ACC112 (cell line): Measurements from ENCODE around the gene CD1B.
"Not testable (repeated sequence)": the region's sequence is repeated elsewhere in the genome, so short reads cannot be mapped to it uniquely, and the experiment has no call there.

ENCODE experiments used
- H2AFZ ChIP-seq: fragments of 200-600 bp; sonication (generic); one replicate; pipeline ENCODE4 v1.6.0; 2017; ENCODE audit warnings: antibody characterized with exemption, low read length; ENCODE audit not compliant: unreplicated experiment
- H3K27ac ChIP-seq: fragments of 200-600 bp; sonication (generic); 2 replicates; pipeline ENCODE4 v1.5.1; 2014; ENCODE audit warnings: low read depth, mild to moderate bottlenecking, antibody characterized with exemption, low read length, moderate library complexity
- H3K27me3 ChIP-seq: fragments of 200-600 bp; sonication (generic); 2 replicates; pipeline ENCODE4 v1.6.1; 2014; ENCODE audit warnings: mild to moderate bottlenecking, antibody characterized with exemption, low read length, moderate library complexity, mixed read lengths; ENCODE audit not compliant: insufficient read depth
- H3K36me3 ChIP-seq: fragments of 200-600 bp; sonication (generic); 2 replicates; pipeline ENCODE4 v1.6.1; 2016; ENCODE audit warnings: mild to moderate bottlenecking, antibody characterized with exemption, low read length, moderate library complexity, mixed read lengths; ENCODE audit not compliant: insufficient read depth
- H3K4me1 ChIP-seq: fragments of 200-600 bp; sonication (generic); one replicate; pipeline ENCODE4 v1.6.1; 2016; ENCODE audit warnings: low read length, mixed read lengths; ENCODE audit not compliant: insufficient read depth, unreplicated experiment, control insufficient read depth
- H3K4me3 ChIP-seq: fragments of 200-600 bp; sonication (generic); 2 replicates; pipeline ENCODE4 v1.5.1; 2014; ENCODE audit warnings: mild to moderate bottlenecking, low read depth, low read length
- H3K79me2 ChIP-seq: fragments of 200-600 bp; sonication (generic); one replicate; pipeline ENCODE4 v1.6.0; 2016; ENCODE audit warnings: low read length; ENCODE audit not compliant: control insufficient read depth, unreplicated experiment, insufficient read depth

Gene CD1B

GRCh38 chr1:158353303-158354075 is 22.2 kb upstream of the CD1B start, which contains the start of gene CD1E:
CD1E (plus strand) TSS chr1:158353894; CDS start chr1:158353989, 95 bp downstream.
- H2AFZ ChIP-seq: no peak within 1 kb of the TSS

GRCh38 chr1:158348946-158349345 is 17.6 kb upstream of the CD1B start:
- not testable (repeated sequence) for H3K27me3 ChIP-seq, H3K79me2 ChIP-seq, H2AFZ ChIP-seq, H3K36me3 ChIP-seq, H3K4me3 ChIP-seq, H3K4me1 ChIP-seq, H3K27ac ChIP-seq

More at GRCh38 chr1:158353303-158354075, 22.2 kb upstream of the CD1B start, which contains the start of gene CD1E:
- no peaks in the 10 kb centered on the region for H3K4me1 ChIP-seq
- H3K79me2 ChIP-seq: no peaks in the 10 kb centered on the region
- H3K27me3 ChIP-seq: no peaks in the 10 kb centered on the region
- H3K27ac ChIP-seq: no peak within 1 kb of the TSS
- no peaks in the 10 kb centered on the region for H3K36me3 ChIP-seq
- H3K4me3 ChIP-seq: no peak within 1 kb of the TSS

GRCh38 chr1:158336413-158336812 is 5.1 kb upstream of the CD1B start:
- H3K79me2 ChIP-seq, H3K4me3 ChIP-seq, H3K36me3 ChIP-seq, H3K27ac ChIP-seq, H2AFZ ChIP-seq, H3K27me3 ChIP-seq, H3K4me1 ChIP-seq: not testable (repeated sequence)

- Histone ChIP-seq H3K4me1 (no peaks in the 10 kb centered on the region), H3K79me2 (no peaks in the 10 kb centered on the region), H3K27me3 (peaks cover 5% of the 10 kb centered on the region; the same call in 1 of the 2 replicates), H3K27ac (no peak overlapping the region), H3K36me3 (no peaks in the 10 kb centered on the region), H2AFZ (no peak overlapping the region), H3K4me3 (no peak overlapping the region)
Measured at GRCh38 chr1:158335213-158335532, 3.8 kb upstream of the CD1B start.

GRCh38 chr1:158334526-158335212 is 3.3 kb upstream of the CD1B start:
- Histone ChIP-seq H2AFZ (no peak overlapping the region), H3K4me3 (no peak overlapping the region), H3K4me1 (no peaks in the 10 kb centered on the region), H3K27me3 (peaks cover 5% of the 10 kb centered on the region; the same call in 1 of the 2 replicates), H3K79me2 (no peaks in the 10 kb centered on the region), H3K36me3 (no peaks in the 10 kb centered on the region), H3K27ac (no peak overlapping the region)

GRCh38 chr1:158333405-158334155 is 2.2 kb upstream of the CD1B start:
- no peaks in the 10 kb centered on the region for H3K79me2 ChIP-seq
- H3K4me3 ChIP-seq: no peak overlapping the region
- H3K27ac ChIP-seq: no peak overlapping the region
- no peak overlapping the region for H2AFZ ChIP-seq
- no peaks in the 10 kb centered on the region for H3K36me3 ChIP-seq
- H3K4me1 ChIP-seq: no peaks in the 10 kb centered on the region
- peaks cover 5% of the 10 kb centered on the region; the same call in 1 of the 2 replicates for H3K27me3 ChIP-seq

GRCh38 chr1:158331106-158331425 is 265 bp downstream of the CD1B start:
- no peak overlapping the region for H2AFZ ChIP-seq
- no peak overlapping the region for H3K27ac ChIP-seq
- no peaks in the 10 kb centered on the region for H3K4me1 ChIP-seq

GRCh38 chr1:158330391-158331105 is 783 bp downstream of the CD1B start:
- Histone ChIP-seq H2AFZ (no peak overlapping the region), H3K27me3 (peaks cover 5% of the 10 kb centered on the region; the same call in 1 of the 2 replicates), H3K4me3 (no peak overlapping the region)

More at GRCh38 chr1:158331106-158331425, 265 bp downstream of the CD1B start:
- Histone ChIP-seq H3K36me3 (no peaks in the 10 kb centered on the region), H3K27me3 (peaks cover 5% of the 10 kb centered on the region; the same call in 1 of the 2 replicates), H3K79me2 (no peaks in the 10 kb centered on the region), H3K4me3 (no peak overlapping the region)

GRCh38 chr1:158329733-158330132 is 1.6 kb downstream of the CD1B start:
- no peaks in the 10 kb centered on the region for H3K36me3 ChIP-seq
- H3K4me3 ChIP-seq: no peak overlapping the region
- H2AFZ ChIP-seq: no peak overlapping the region
- H3K27ac ChIP-seq: no peak overlapping the region
- H3K4me1 ChIP-seq: no peaks in the 10 kb centered on the region
- H3K27me3 ChIP-seq: peaks cover 5% of the 10 kb centered on the region; the same call in 1 of the 2 replicates
- no peaks in the 10 kb centered on the region for H3K79me2 ChIP-seq

More at GRCh38 chr1:158330391-158331105, 783 bp downstream of the CD1B start:
- Histone ChIP-seq H3K4me1 (no peaks in the 10 kb centered on the region), H3K27ac (no peak overlapping the region), H3K79me2 (no peaks in the 10 kb centered on the region), H3K36me3 (no peaks in the 10 kb centered on the region)

GRCh38 chr1:158329300-158329699 is 2.0 kb downstream of the CD1B start:
- H3K27ac ChIP-seq: no peak overlapping the region

More at GRCh38 chr1:158329300-158329699, 2.0 kb downstream of the CD1B start:
- no peak overlapping the region for H2AFZ ChIP-seq
- no peaks in the 10 kb centered on the region for H3K4me1 ChIP-seq
- H3K27me3 ChIP-seq: peaks cover 5% of the 10 kb centered on the region; the same call in 1 of the 2 replicates
- no peak overlapping the region for H3K4me3 ChIP-seq
- H3K79me2 ChIP-seq: no peaks in the 10 kb centered on the region
- no peaks in the 10 kb centered on the region for H3K36me3 ChIP-seq
